Hepatic stellate cell (primary cell): ENCODE measurements around the gene POU6F2.
"Not testable (repeated sequence)": the region's sequence is repeated elsewhere in the genome, so short reads cannot be mapped to it uniquely, and the experiment has no call there.

ENCODE experiments used
- DNase-seq: peaks from one replicate; pipeline ENCODE4 v3.0.0; 2011; ENCODE audit warnings: low spot score

The POU6F2 gene

DNA sequence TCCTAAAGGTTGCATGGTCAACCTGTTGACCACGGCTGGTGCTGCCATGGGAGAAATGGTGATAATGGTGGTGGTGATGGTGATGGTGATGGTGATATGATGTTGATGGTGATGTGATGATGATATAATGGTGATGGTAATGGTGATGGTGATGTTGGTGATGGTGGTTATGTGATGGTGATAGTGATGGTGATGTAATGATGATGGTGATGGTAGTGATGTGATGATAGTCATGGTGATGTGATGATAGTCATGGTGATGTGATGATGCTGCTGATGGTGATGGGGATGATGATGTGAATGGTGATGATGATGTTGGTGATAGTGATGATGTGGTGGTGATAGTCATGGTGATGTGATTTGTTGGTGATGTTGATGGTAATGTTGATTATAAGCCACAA is 23.9 kb downstream of the POU6F2 start:
- DNase-seq: no peak

GRCh38 chr7:39002755-39003154 is 25.0 kb downstream of the POU6F2 start:
- no peak for DNase-seq

GRCh38 chr7:39005036-39005435 is 27.3 kb downstream of the POU6F2 start:
- no peak for DNase-seq

GRCh38 chr7:39005461-39005860 is 27.8 kb downstream of the POU6F2 start:
- no peak for DNase-seq

- not testable (repeated sequence) for DNase-seq
Observed at GRCh38 chr7:39013049-39013939, 35.6 kb downstream of the POU6F2 start.

DNA sequence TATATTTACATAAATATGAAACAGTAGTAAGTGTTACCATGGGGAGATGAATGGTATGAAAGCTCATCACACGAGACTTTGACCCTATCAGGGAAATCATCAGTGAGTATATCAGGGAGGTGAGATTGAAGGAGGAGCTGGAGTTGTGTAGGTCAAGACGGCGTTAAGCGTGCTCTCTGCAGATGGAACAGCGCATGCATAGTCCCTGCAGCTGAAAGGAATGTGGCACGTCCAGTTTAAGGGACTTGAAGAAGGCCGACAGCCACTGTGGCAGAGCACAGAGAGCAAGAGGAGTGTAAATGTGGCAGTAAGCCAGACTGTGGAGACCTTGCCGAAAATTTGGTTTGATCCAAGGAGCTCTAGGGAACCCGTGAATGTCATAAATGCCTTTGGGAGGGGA is 38.9 kb downstream of the POU6F2 start:
- DNase-seq: no peak

DNA sequence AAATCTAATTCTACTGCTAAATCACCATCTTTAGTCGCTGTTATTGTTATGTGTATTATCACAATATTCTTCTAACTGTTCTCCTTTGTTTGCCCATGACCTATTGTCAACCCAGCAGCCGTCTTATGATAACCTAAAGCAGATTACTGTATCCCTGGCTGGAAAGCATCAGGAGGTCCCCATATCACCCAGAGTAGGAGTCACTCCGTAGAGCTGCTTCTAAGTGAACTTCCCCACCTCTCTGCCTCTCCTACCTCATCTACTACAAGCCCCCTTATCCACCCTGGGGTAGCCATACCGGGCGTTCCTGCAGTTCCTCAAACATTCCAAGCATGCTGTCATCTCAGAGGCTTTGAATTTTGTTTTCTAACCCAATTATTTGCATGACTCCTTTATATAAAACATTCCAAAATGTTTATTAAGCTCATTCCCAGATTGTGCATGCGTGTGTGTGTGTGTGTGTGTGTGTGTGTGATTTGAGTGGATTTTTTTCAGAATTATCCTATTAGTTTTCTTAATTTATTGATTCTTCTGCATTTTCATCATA is 39.7 kb downstream of the POU6F2 start:
- no peak for DNase-seq

GRCh38 chr7:39022796-39023195 is 45.1 kb downstream of the POU6F2 start:
- DNase-seq: no peak

- no peak for DNase-seq
Observed at GRCh38 chr7:39027491-39027890, 49.8 kb downstream of the POU6F2 start.

- no peak for DNase-seq
Observed at GRCh38 chr7:39033885-39034624, 56.3 kb downstream of the POU6F2 start.

DNA sequence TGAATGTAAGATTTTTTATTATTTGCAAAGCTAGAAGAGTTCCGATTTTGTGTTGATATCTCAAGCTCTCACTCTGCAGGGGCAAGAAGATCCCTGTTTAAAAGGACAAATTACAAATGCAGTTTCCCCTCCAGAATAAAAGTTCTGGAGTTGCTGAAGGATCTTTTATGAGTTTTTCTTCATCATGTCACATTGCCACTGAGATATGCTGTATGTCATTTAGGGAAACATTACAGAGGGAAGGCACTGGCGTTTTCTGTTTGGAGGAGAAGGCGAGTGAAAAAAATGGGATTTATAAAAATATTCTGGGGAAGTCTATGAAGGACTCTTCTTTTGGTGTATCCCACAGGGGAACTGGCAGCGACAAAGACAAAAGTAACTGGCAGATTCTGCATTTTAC is 57.4 kb downstream of the POU6F2 start:
- no peak for DNase-seq

DNA sequence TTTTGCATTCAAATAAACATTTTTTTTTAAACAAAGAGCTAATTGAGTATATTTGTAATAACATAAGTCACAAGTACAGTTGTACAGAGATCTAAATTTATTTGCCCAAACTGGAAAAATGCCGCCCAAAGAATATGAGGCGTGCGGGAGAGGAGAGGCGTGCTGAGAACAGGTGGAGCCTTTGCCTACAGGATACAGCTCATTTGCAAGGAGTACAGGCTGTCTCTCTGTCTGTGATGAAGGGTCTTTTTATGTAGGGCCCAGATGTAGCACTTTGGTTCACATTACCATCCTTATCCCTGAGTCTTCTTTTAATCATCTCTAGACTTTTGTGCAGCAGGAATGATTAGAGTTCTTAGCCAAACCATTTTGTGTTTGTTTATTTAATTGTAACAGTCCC is 58.2 kb downstream of the POU6F2 start:
- DNase-seq: no peak

- no peak for DNase-seq
Observed at GRCh38 chr7:39042670-39043069, 65.0 kb downstream of the POU6F2 start.

DNA sequence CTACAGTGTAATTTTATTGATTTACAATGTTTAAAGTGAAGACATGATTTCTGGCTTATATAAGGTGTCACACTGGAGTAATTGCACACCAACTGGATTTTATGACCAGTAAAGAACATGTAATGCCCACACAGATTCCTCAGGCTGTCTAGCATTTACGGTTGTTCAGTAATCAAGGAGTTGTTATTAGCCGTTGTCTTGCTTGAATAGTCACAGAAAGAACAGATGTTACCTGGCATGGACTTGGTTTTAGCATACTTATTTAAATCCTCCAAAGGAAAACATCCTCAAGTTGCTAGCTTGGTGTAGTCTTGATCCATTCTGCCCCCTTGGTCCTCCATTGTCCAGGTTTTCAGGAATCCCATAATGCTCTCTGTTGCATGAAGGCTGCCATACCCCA is 65.8 kb downstream of the POU6F2 start:
- DNase-seq: no peak

DNA sequence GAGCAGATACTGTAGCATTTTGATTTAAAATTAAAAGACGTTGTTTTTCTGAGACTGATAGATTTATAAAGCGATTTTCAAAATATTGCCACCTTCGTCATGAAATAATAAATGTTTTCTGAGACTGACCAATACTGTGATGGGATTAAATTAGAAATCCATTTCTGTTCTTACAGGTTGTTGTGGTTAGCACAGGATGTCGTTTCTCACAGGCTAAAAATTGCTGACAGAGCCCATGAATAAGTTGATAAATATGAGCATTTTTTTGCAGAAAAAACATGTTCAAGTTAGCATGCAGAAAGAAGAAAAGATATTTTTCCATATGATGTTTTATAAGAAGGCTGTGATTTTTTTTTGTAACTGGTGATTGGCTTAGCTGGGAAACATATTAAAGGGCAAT is 66.8 kb downstream of the POU6F2 start:
- no peak for DNase-seq

DNA sequence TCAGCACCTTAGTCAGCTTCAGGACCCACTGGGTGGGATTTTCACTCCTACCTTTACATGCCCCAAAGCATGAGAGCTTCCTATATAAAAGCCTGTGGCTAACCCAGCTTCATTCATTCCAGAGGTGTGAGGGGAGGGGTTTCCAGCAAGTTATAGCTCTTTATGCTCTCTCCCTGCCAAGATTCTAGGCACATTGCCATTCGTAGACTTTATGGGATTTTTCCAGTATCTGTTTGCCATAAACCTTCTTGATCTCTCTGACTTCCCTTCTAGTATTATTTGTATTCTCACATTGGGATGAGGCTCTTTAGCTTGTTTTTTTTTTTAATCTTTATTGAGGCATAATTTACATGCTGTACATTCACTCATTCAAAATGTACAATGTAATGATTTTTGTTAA is 67.5 kb downstream of the POU6F2 start:
- DNase-seq: no peak

GRCh38 chr7:39051279-39051678 is 73.6 kb downstream of the POU6F2 start:
- no peak for DNase-seq

- DNase-seq: no peak
Observed at GRCh38 chr7:39051707-39052106, 74.0 kb downstream of the POU6F2 start.

GRCh38 chr7:39054731-39055130 is 77.0 kb downstream of the POU6F2 start:
- no peak for DNase-seq

DNA sequence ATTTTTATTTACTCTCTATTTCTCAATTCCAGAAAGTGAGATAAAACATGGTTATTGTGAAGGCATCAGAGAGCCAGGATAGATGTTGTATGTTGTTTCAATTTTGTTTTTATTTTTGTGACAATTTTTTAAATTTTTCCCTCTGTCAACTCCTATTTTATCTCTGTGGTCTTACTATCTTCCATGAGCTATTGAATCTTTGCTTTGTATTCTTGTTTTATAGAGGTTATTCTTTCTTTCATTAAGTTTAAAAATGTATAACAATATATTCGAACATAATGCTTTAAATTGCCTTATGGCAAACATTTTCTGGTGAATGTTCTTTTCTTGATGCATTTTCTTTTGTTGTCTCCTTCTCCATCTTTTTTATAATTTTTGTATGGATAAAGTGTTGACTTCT is 78.4 kb downstream of the POU6F2 start:
- no peak for DNase-seq

- no peak for DNase-seq
Observed at GRCh38 chr7:39062811-39063210, 85.1 kb downstream of the POU6F2 start.

DNA sequence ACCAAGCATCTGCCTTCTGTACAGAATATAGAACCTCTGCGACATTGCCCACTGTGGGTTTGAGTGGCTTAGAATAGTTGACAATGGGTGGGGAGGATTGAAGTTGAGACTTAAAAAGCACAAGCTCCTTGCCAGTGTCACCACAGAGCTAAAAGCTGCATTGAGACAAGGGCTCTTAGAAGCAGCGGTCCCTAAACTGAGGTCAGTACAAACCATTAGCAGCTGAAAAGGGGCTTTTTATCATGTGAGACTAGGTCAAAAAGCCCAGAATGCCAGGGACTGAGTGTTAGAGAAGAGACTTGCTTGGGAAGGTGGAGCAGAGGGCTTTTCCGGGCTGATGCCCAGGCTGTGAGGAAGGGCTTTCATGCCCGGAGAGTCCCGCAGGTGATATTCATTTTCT is 91.3 kb downstream of the POU6F2 start:
- DNase-seq: no peak
